GM10266 (cell line): ENCODE data around the gene KIZ.

Source experiments
- DNase-seq: peaks from one replicate; pipeline ENCODE4 v3.0.0; 2012; ENCODE audit errors: extremely low spot score
- CTCF ChIP-seq: IDR thresholded peaks from 2 replicates; pipeline ENCODE4 v1.5.1; 2012; ENCODE audit warnings: mild to moderate bottlenecking, low read depth; ENCODE audit not compliant: control insufficient read depth, insufficient read depth; ENCODE audit errors: missing control alignments

Gene KIZ

GRCh38 chr20:21151791-21152190 lies 25.9 kb downstream of the KIZ start:
- no peak for TF ChIP-seq CTCF
- DNase-seq: no peak

GRCh38 chr20:21154692-21155091 lies 28.8 kb downstream of the KIZ start:
- DNase-seq: no peak
- TF ChIP-seq CTCF: no peak

- TF ChIP-seq CTCF: no peak
- no peak for DNase-seq
These were observed 29.4 kb downstream of the KIZ start for GRCh38 chr20:21155268-21155667.

- TF ChIP-seq CTCF: no peak
- no peak for DNase-seq
These were observed 30.4 kb downstream of the KIZ start for GRCh38 chr20:21156266-21156665.

DNA sequence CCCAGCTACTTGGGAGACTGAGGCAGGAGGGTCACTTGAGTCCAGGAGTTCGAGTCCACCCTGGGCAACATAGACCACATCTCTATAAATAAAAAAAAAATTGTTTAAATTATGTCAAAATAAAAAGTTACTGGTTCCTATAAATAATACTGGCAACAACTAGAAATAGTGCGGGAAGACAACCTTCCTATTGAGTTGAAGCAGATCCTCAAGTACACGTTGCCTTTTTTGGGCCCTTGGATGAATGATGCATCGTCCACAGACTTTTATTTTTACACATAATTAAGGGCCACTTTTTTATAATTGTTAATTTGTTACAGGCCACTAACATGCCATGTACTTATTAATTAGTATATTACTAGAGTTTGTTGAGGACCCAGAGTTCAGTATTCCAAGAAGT lies 31.1 kb downstream of the KIZ start:
- no peak for TF ChIP-seq CTCF
- DNase-seq: no peak

GRCh38 chr20:21159658-21160380 lies 33.9 kb downstream of the KIZ start:
- no peak for DNase-seq
- no peak for TF ChIP-seq CTCF

- no peak for TF ChIP-seq CTCF
- DNase-seq: no peak
These were observed 36.0 kb downstream of the KIZ start for GRCh38 chr20:21161926-21162325.
